Eye (tissue), 1 donor: ENCODE data around the gene AGTRAP.

Source experiments
- DNase-seq: peaks from one replicate; pipeline ENCODE4 v3.0.0-alpha.2; 2015

Gene AGTRAP

GRCh38 chr1:11706292-11706691 is 29.6 kb upstream of the AGTRAP start:
- no peak for DNase-seq

GRCh38 chr1:11707621-11708276 is 28.2 kb upstream of the AGTRAP start:
- DNase-seq: peak; percentile 81

GRCh38 chr1:11708554-11709350 is 27.2 kb upstream of the AGTRAP start:
- DNase-seq: no peak

- DNase-seq: no peak
Measured at GRCh38 chr1:11711490-11711889, 24.4 kb upstream of the AGTRAP start.

- no peak for DNase-seq
Measured at GRCh38 chr1:11712285-11712684, 23.7 kb upstream of the AGTRAP start.

- no peak for DNase-seq
Measured at GRCh38 chr1:11713095-11713494, 22.8 kb upstream of the AGTRAP start.

GRCh38 chr1:11714831-11715575 is 20.9 kb upstream of the AGTRAP start:
- peak; percentile 38 for DNase-seq

GRCh38 chr1:11719313-11720032 is 16.5 kb upstream of the AGTRAP start:
- peak; percentile 89 for DNase-seq

GRCh38 chr1:11720033-11720376 is 15.9 kb upstream of the AGTRAP start:
- no peak for DNase-seq

GRCh38 chr1:11720525-11720924 is 15.4 kb upstream of the AGTRAP start:
- DNase-seq: no peak

GRCh38 chr1:11721311-11721710 is 14.6 kb upstream of the AGTRAP start:
- no peak for DNase-seq

GRCh38 chr1:11722538-11722937 is 13.4 kb upstream of the AGTRAP start:
- no peak for DNase-seq

GRCh38 chr1:11725616-11726015 is 10.3 kb upstream of the AGTRAP start:
- no peak for DNase-seq

- no peak for DNase-seq
Measured at GRCh38 chr1:11727119-11727518, 8.8 kb upstream of the AGTRAP start.

- DNase-seq: no peak
Measured at GRCh38 chr1:11728126-11728806, 7.7 kb upstream of the AGTRAP start.

- no peak for DNase-seq
Measured at GRCh38 chr1:11729155-11729497, 6.8 kb upstream of the AGTRAP start.

- DNase-seq: no peak
Measured at GRCh38 chr1:11729498-11730428, 6.2 kb upstream of the AGTRAP start.

- DNase-seq: no peak
Measured at GRCh38 chr1:11730429-11730891, 5.5 kb upstream of the AGTRAP start.

GRCh38 chr1:11731691-11732283 is 4.1 kb upstream of the AGTRAP start:
- DNase-seq: peak; percentile 85

- DNase-seq: no peak
Measured at GRCh38 chr1:11733306-11733705, 2.6 kb upstream of the AGTRAP start.

GRCh38 chr1:11735531-11735853 is 444 bp upstream of the AGTRAP start:
- DNase-seq: no peak
